ENCODE measurements around the gene ZC3HAV1L.

GRCh38 chr7:138982204-138982623 is 53.6 kb downstream of the ZC3HAV1L start:
- no peak for TF ChIP-seq POLR2A (IDR thresholded peaks at IDR 0.05; ENCODE audit: low read depth, low read length)
- no peak for TF ChIP-seq POLR2AphosphoS5 (IDR thresholded peaks at IDR 0.05; ENCODE audit: low read depth, low read length)
- no peak for TF ChIP-seq TAF1 (IDR thresholded peaks at IDR 0.05; ENCODE audit: borderline replicate concordance, low read depth, low read length)
